ENCODE results near the gene DBX2.
"Not testable (repeated sequence)": the region's sequence is repeated elsewhere in the genome, so short reads cannot be mapped to it uniquely, and the experiment has no call there.

The DBX2 gene

GRCh38 chr12:45050751-45051571, at the start of gene DBX2:
Gene DBX2, minus strand, starts transcription at chr12:45051099. Its CDS starts 172 bp downstream, at chr12:45050927.
- DNase-seq (ENCODE audit: low read depth in 2 of 3, low spot score in 2 of 3), result no peak

DNA sequence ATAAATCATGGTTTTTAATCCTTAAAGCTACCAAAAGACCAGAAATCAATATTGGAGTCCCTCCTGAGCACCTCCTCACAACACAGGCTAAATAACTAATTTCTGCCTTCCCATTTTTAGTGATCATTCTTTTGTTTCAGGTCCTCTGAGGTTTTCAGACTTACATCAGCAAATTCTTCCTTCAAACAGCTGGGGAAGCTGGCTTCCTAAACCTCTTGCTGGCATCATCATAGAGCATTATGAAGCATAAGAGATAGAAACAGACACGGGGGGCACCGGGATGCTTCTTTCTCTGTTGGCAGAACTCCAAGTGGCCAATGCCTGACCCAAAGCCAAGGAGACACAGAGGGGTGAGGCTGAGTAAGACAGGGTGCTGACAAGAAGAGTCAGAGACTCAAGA, 47.9 kb upstream of the DBX2 start:
- DNase-seq (ENCODE audit: low read depth in 2 of 3, low spot score in 2 of 3), result no peak

- DNase-seq (ENCODE audit: low read depth in 2 of 3, low spot score in 2 of 3), result not testable (repeated sequence)
Observed at GRCh38 chr12:45095417-45095816, 44.5 kb upstream of the DBX2 start.

- DNase-seq (ENCODE audit: low read depth in 2 of 3, low spot score in 2 of 3), result no peak
Observed at GRCh38 chr12:45093051-45093450, 42.2 kb upstream of the DBX2 start.

DNA sequence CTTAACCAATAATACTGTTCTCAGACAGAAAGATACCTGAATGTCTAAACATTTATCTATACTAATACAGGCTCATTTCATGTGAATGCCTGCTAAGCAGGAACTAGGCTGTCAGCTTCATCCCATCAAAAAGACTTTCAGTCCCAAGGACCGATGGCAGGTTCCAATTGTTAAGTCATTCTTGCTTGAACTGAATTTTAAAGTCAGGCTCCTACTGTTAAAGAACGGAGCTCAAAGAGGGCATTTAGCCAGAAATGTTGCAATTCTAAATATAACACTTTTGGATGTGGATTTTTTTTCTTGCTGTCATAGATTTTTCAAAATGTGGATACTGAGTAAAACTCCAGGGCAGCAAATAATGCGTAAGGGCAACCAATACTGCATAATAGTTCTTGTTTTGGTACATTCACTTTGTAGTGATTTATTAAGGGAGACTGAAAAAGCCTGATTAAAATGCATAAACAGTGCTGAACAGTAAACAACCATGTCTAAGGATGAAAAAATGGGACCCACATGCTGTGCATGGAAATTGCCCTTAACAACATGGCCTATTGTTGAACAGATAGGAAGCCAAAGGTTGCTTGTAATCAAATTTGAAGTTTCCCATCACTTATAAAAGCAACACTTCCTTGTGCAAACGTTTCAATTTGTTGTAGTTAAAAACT, 38.6 kb upstream of the DBX2 start:
- no peak for DNase-seq (ENCODE audit: low read depth in 2 of 3, low spot score in 2 of 3)

GRCh38 chr12:45088608-45089007, 37.7 kb upstream of the DBX2 start:
- no peak for DNase-seq (ENCODE audit: low read depth in 2 of 3, low spot score in 2 of 3)

DNA sequence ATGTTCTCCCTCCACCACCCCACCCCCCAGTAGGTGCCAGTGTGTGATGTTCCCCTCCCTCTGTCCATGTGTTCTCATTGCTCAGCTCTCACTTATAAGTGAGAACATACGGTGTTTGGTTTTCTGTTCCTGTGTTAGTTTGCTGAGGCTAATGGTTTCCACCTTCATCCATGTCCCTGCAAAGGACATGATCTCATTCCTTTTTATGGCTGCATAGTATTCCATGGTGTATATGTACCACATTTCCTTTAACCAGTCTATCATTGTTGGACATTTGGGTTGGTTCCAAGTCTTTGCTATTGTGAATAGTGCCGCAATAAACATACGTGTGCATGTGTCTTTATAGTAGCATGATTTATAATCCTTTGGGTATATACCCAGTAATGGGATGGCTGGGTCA, 33.3 kb upstream of the DBX2 start:
- DNase-seq (ENCODE audit: low read depth in 2 of 3, low spot score in 2 of 3), result not testable (repeated sequence)

DNA sequence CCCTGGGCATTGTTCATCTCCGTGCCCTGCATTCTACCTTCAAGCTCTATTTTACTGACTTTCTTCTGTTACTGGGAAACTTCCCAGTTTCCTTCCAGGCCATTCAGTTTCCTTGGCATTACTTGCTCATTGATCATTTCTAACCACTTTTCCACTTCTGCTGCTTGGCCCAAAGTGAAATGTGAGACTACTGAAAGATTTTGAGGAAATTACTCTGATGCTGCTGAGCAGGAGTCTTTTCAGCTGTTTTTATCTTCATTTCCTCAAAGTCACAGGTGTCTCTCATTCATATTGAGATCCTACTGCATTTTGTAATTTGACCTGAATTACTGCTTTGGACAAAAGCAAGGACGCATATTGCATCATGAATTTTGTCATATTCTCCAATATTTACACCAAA, 26.4 kb upstream of the DBX2 start:
- DNase-seq (ENCODE audit: low read depth in 2 of 3, low spot score in 2 of 3), result no peak

GRCh38 chr12:45076417-45077026, 25.6 kb upstream of the DBX2 start:
- no peak for DNase-seq (ENCODE audit: low read depth in 2 of 3, low spot score in 2 of 3)

- no peak for DNase-seq (ENCODE audit: low read depth in 2 of 3, low spot score in 2 of 3)
Observed at GRCh38 chr12:45075587-45076282, 24.8 kb upstream of the DBX2 start.

- no peak for DNase-seq (ENCODE audit: low read depth in 2 of 3, low spot score in 2 of 3)
Observed at GRCh38 chr12:45065125-45065626, 14.3 kb upstream of the DBX2 start.

DNA sequence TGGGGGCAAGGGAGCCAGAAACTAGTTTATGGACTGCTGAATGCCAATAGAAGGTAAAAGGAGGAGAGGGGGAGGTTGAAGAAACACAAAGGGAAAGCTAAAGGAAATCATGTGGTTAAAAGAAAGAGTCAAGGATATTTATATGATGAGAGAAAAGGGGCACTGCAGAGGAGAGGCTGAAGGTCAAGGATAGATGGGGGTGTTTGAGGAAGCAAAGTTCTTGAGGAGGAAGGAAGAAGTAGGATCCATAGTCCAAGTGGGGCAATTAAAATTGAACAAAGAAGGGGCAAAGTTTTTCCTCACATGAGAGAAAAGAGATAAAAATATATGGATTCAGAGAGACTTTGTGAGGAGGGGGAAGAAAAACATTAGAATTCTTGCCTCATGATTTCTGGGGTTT, 10.1 kb upstream of the DBX2 start:
- no peak for DNase-seq (ENCODE audit: low read depth in 2 of 3, low spot score in 2 of 3)

- no peak for DNase-seq (ENCODE audit: low read depth in 2 of 3, low spot score in 2 of 3)
Observed at GRCh38 chr12:45051572-45052125, 750 bp upstream of the DBX2 start.

DNA sequence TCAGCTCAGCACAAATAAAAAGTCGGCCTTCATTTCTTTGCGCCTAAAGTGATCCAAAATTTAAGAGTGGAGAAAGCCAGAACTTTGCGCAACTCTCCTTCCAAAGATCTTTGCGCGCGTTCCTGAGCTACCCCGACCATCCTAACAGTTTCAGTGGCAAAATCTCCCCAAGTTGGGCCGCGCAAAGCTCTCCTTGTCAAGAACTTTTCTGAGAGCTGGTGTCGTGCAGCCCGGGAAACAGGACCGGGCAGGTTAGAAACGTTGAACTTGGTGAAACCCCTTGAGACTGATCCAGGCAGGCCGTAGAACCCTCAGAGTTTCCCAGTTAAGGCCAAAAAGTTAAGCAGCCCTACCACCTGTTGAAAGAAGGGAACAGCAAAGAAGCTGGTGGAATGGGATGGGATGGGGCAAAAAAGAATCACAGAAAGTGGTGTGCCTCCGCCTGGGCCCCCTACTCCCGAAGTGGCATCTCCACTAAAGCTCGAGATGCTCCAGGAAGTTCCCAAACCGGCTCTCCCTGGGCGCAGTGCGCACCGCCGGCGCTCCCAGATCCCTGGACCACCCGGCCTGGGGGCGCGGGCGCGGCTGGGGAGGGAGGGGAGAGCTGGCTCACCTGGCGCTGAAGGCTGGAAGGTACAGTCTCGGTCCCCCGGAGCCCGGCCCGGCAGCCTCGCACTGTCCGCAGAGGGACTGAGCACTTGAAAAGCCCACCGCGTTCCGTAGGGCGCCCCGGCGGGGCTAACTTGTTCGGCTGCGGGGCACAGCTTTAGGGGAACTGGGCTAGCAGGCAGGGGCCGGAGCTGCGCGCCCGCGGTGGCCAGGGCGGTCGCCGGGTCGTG, 768 bp downstream of the DBX2 start:
- DNase-seq (ENCODE audit: low read depth in 2 of 3, low spot score in 2 of 3), result no peak

GRCh38 chr12:45042599-45042998, 8.3 kb downstream of the DBX2 start:
- DNase-seq (ENCODE audit: low read depth in 2 of 3, low spot score in 2 of 3), result no peak

DNA sequence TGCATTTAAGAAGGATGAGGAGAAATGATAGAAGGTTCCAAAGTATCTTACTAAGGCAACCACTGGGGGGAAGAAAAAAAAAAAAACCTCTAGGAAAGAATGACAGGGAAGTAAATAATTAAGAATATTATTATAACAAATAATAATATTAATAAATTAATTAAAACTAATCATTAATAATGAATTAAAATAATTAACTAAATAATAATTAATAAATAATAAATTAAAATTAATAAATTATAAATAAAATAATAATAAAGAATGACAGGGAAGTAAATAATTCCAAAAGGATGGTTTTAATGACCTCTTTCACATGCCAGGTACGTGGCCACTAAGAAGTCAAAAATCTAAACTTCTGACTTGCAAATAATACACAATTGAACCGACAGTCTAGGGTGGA, 9.9 kb downstream of the DBX2 start:
- DNase-seq (ENCODE audit: low read depth in 2 of 3, low spot score in 2 of 3), result no peak

- no peak for DNase-seq (ENCODE audit: low read depth in 2 of 3, low spot score in 2 of 3)
Observed at GRCh38 chr12:45039757-45040156, 11.1 kb downstream of the DBX2 start.

GRCh38 chr12:45034861-45035265, 16.0 kb downstream of the DBX2 start:
- DNase-seq (ENCODE audit: low read depth in 2 of 3, low spot score in 2 of 3), result no peak

- DNase-seq (ENCODE audit: low read depth in 2 of 3, low spot score in 2 of 3), result no peak
Observed at GRCh38 chr12:45017916-45018315, 33.0 kb downstream of the DBX2 start.

DNA sequence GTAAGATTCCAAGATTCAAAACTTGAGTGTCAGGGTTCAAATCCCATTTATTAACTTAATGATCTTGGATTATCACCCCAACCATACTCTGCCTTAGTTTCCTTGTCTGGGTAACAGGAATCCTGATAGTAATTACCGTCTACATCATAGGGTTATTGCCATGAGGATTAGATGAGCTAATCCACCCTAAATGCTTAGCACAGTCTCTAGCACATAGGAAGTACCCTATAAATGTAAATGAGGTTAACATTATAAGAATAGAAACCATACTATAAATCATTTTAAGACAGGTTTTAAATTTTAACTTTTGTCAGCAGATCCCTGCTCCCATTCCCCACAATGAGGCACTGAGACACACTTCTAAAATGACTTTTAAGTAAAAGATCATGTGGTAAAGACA, 36.5 kb downstream of the DBX2 start:
- no peak for DNase-seq (ENCODE audit: low read depth in 2 of 3, low spot score in 2 of 3)

Measured in activated CD8-positive, alpha-beta memory T cell treated with anti-CD3 and anti-CD28 coated beads for 48 hours (primary cell).